ENCODE measurements around the gene NME9.

Gene NME9

GRCh38 chr3:138270245-138270644 is 59.4 kb downstream of the NME9 start:
- no peak for DNase-seq

GRCh38 chr3:138267083-138267482 is 62.6 kb downstream of the NME9 start:
- DNase-seq: no peak

- DNase-seq: no peak
Observed at GRCh38 chr3:138265745-138266144, 63.9 kb downstream of the NME9 start.

- DNase-seq: no peak
Observed at GRCh38 chr3:138263104-138263503, 66.5 kb downstream of the NME9 start.

GRCh38 chr3:138260611-138261010 is 69.0 kb downstream of the NME9 start:
- DNase-seq: no peak

- DNase-seq: no peak
Observed at GRCh38 chr3:138259126-138259525, 70.5 kb downstream of the NME9 start.

GRCh38 chr3:138257986-138258385 is 71.7 kb downstream of the NME9 start:
- no peak for DNase-seq

- no peak for DNase-seq
Observed at GRCh38 chr3:138256022-138256421, 73.6 kb downstream of the NME9 start.

- no peak for DNase-seq
Observed at GRCh38 chr3:138254216-138254615, 75.4 kb downstream of the NME9 start.

- no peak for DNase-seq
Observed at GRCh38 chr3:138253609-138254008, 76.0 kb downstream of the NME9 start.
